Left lobe of liver (tissue), 2 donors: ENCODE results near the gene KCNQ5. TPM values are rescaled to one million over a fixed set of nuclear protein-coding genes. Genes with fewer than 3 reads are reported as not detected.
"Not testable (repeated sequence)": the region's sequence is repeated elsewhere in the genome, so short reads cannot be mapped to it uniquely, and the experiment has no call there.

Experiments
- ATAC-seq: fragments of 200-7000 bp; cut with Tn5 transposase; one replicate; pipeline ENCODE4 v1.9.1; 2020; ENCODE audit warnings: mild to moderate bottlenecking, moderate library complexity
- DNase-seq: peaks from one replicate; pipeline ENCODE4 v3.0.0-alpha.2; 2020; ENCODE audit warnings: low spot score
- total RNA-seq: library from RNA; stranded (reverse); gene quantifications from one replicate; pipeline ENCODE4 v1.2.1, GENCODE V29; 2021
- donor health status: DM: no; HTN: no; CAD: no; lungs with moderate emphysema.
- donor health status: DM: no; HTN: yes; CAD: no.

The KCNQ5 gene
- total RNA-seq, 1 donor from 2014 or later: not detected

- no peak for DNase-seq
Measured at GRCh38 chr6:72890233-72890632, 268.4 kb downstream of the KCNQ5 start.

GRCh38 chr6:72890671-72891070, 268.8 kb downstream of the KCNQ5 start:
- DNase-seq (no peak), ATAC-seq (no peak)

More at GRCh38 chr6:72890233-72890632, 268.4 kb downstream of the KCNQ5 start:
- ATAC-seq: no peak

- DNase-seq: no peak
- no peak for ATAC-seq
Measured at GRCh38 chr6:72892901-72893300, 271.0 kb downstream of the KCNQ5 start.

- no peak for DNase-seq
- no peak for ATAC-seq
Measured at GRCh38 chr6:72894091-72894490, 272.2 kb downstream of the KCNQ5 start.

- DNase-seq, ATAC-seq: not testable (repeated sequence)
Measured at GRCh38 chr6:72898313-72898712, 276.4 kb downstream of the KCNQ5 start.

GRCh38 chr6:72905705-72906478, 284.0 kb downstream of the KCNQ5 start:
- ATAC-seq (no peak), DNase-seq (no peak)

- DNase-seq: no peak
- ATAC-seq: no peak
Measured at GRCh38 chr6:72911463-72912155, 289.7 kb downstream of the KCNQ5 start.

- ATAC-seq: no peak
- DNase-seq: no peak
Measured at GRCh38 chr6:72913797-72914196, 291.9 kb downstream of the KCNQ5 start.

- ATAC-seq: no peak
- DNase-seq: no peak
Measured at GRCh38 chr6:72916298-72916697, 294.4 kb downstream of the KCNQ5 start.

GRCh38 chr6:72916906-72917305, 295.0 kb downstream of the KCNQ5 start:
- ATAC-seq (no peak), DNase-seq (no peak)

- ATAC-seq (no peak), DNase-seq (no peak)
Measured at GRCh38 chr6:72922401-72922800, 300.5 kb downstream of the KCNQ5 start.

GRCh38 chr6:72925136-72925535, 303.3 kb downstream of the KCNQ5 start:
- ATAC-seq: no peak
- DNase-seq: no peak

- no peak for ATAC-seq
- DNase-seq: no peak
Measured at GRCh38 chr6:72930556-72931132, 308.8 kb downstream of the KCNQ5 start.

GRCh38 chr6:72931325-72931887, 309.5 kb downstream of the KCNQ5 start:
- ATAC-seq: no peak

GRCh38 chr6:72933233-72933632, 311.4 kb downstream of the KCNQ5 start:
- no peak for DNase-seq
- no peak for ATAC-seq

More at GRCh38 chr6:72931325-72931887, 309.5 kb downstream of the KCNQ5 start:
- no peak for DNase-seq

- ATAC-seq (no peak), DNase-seq (no peak)
Measured at GRCh38 chr6:72936766-72937559, 315.1 kb downstream of the KCNQ5 start.

- DNase-seq (no peak), ATAC-seq (no peak)
Measured at GRCh38 chr6:72938104-72938503, 316.2 kb downstream of the KCNQ5 start.

- no peak for ATAC-seq
- DNase-seq: no peak
Measured at GRCh38 chr6:72939004-72939403, 317.1 kb downstream of the KCNQ5 start.

GRCh38 chr6:72940265-72940664, 318.4 kb downstream of the KCNQ5 start:
- DNase-seq (no peak), ATAC-seq (no peak)

- ATAC-seq (no peak), DNase-seq (no peak)
Measured at GRCh38 chr6:72941263-72941662, 319.4 kb downstream of the KCNQ5 start.

GRCh38 chr6:72941751-72942150, 319.9 kb downstream of the KCNQ5 start:
- no peak for DNase-seq
- ATAC-seq: no peak
